NCI-H2081 (cell line): ENCODE data around the gene SAFB.
"Not testable (repeated sequence)": the region's sequence is repeated elsewhere in the genome, so short reads cannot be mapped to it uniquely, and the experiment has no call there.

Source experiments
- DNase-seq, 2 experiments: peaks; one replicate each; lab custom pipeline; 2025; lab: John Stamatoyannopoulos, UW

SAFB gene

DNA sequence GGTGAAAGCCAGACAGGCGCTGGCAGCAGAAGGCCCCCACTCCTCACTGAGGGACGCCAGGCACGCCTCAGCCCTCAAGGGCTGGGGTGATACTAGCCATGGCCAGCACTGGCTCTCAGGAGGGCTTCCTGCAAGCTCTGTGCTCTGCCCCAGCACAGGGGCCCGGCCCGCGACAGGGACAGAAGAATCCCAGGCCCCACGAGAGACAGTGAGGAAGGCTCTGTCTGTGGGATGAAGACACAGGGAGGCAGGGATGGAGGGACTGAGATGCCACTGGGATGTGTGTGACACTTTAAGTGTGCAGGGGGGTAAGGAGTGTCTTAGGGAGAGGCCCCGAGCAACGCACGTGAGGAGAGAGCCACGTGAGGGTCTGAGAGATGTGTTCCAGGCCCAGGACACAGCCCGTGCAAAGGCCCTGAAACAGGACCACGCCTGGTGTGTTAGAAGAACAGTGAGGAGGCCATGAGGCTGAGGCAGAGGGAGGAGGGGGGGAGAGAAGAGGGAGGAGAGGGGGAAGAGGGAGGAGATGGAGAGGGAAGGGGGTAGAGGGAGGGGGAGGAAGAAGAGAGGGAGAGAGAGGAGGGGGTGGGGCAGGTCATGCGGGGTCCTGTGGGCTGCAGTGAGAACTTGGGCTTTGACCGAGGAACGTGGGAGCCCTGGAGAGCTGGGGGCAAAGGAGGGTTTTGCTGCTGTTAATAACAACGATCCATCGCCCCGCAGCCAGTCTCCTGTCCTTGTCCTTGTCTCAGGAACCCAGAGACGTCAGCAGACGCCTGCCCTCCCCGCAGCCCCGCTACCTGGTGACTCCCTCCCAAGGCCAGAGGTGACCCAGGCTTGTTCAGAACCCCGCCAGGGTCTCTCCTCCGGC is 74.4 kb downstream of the SAFB start:
- DNase-seq: no peak

DNA sequence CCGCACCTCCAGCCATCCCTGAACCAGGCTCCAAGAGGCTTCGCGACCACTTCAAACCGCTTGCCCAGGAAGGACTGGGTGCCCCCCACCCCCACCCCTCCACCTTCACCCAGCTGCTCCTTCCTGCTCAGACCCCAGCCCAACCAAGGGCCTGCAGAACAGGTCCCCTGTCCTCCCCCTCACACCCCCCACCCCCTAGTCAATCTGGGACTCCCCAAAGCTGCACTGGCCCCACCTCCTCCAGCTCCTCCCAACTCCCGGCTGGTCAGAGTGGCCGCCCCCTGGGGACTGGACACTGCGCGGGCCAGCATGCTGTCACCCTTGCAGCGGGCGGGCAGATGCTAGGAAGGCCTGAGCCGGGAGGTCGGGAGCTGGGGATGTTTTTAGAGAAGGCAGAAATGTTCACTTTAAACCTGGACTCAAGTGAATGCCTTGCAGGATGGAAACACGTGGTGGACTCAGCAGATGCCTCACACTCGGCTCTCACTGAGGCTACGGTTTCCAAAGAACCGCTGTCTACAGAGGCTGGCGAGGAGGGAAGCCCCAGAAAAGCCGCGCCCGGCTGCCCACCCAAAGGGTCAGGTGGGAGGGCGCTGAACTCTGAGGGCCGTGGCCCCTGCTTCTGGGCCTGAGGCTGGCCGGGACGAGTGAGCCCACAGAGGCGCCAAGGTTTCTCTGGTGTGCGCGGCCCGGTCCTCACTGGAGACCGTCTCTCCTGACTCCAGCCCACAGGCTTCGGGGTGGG is 75.2 kb downstream of the SAFB start:
- no peak for DNase-seq

DNA sequence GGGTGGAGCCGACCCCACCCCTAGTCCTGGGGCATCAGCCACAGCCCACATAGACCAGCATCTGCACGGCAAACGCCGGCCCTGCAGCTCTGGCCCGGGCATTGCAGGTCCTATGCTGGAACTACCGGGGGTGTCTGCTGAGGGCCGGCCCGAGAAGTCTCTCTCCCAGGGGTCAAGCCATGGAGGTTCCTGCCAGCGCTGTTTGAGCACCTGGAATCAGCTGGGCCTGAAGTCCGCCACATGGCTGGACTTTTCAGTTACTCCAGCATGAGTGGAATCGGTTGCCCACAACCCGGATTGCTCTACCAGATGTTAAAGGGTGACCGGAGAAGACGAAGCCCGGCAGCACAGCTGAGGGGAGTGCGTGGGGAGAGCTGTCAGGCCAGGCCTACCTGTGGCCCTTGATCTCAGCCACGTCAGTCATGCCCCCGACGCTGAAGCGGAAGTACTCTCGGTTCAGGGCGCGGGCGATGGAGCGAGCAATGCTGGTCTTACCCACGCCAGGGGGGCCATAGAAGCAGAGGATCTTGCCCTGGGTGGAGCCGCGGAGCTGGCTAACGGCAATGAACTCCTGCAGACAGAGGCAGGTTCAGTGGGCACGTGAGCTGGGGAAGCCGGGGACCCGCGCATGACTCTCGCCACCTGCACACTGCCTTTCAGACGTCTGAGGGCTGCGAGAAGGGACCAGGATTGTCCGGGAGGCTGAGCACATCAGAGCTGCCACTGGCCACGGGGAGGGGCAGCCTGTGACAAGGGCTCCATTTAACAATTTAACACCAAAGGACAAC is 75.9 kb downstream of the SAFB start:
- no peak for DNase-seq

DNA sequence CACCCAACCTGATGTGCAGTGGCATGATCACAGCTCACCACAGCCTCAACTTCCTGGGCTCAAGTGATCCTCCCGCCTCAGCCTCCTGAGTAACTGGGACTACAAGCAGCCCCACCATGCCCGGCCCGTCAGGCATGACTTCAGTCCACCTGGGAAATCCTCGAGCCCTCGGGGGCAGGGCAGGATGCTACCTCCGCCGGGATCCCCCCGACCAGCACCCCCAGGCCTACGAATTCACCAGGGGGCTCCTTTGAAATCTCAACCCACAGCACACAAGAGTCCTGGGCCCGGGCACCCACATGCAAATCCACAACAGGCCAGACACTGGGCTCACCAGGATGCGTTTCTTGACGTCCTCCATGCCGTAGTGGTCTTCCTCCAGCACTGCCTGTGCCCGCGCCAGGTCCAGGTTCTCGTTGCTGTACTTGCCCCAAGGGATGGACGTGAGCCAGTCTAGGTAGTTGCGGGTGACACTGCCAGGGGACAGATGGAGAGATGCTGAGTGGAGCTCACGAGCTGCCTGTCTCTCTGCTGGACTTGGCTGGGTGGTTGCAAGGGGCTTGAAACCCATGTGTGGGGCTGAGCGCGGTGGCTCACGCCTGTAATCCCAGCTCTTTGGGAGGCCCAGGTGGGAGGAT is 77.7 kb downstream of the SAFB start:
- DNase-seq: no peak

DNA sequence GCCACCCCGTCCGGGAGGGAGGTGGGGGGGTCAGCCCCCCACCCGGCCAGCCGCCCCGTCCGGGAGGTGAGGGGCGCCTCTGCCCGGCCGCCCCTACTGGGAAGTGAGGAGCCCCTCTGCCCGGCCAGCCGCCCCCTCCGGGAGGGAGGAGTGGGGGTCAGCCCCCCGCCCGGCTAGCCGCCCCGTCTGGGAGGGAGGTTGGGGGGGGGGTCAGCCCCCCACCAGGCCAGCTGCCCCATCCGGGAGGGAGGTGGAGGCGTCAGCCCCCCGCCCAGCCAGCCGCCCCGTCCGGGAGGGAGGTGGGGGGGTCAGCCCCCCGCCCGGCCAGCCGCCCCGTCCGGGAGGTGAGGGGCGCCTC is 79.1 kb downstream of the SAFB start:
- DNase-seq: not testable (repeated sequence)

DNA sequence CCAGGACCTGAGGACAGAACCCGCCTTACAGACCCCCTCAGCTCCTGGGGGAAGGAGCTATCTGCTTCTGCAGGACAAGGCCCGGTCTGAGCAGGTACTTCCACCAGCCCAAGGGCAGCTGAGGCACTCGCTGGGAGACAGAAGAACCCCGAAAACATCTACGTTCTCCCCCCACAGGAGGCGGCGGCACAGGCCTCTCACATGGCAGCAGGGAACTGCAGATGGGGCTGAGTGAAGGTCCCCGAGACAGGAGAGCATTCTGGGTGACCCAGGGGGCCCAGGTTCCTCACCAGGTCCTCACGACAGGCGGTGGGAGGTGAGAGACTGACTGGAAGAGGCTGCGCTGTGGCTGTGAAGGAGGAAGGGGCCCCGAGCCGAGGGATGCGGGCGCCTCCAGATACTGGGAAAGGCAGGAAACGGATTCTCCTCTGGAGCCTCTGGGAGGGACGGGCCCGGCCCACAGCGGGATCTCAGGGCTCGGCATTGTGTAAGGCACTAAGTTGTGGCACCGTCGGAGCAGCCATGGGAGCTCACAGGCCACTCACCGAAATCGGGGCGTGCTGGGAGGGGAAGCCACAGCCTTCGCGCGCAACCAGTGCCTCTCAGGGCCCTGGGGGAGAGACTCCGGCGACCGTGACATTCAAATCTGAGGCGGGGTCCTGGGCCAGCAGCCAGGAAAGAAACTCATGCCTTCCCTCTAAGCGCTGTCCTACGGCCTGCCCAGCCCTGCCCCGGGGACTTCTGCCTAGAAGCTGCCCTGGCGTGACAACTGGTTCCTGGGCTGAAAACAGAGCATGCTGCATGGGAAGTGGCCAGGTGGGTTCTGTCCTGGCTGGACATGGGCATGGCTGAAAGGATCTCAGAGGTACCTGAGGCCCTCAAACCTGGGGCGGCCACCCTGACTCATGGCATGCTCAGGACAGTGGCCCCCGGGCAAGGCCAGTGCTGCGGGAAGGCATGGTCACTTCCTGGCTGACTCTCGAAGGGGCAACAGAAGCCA is 81.2 kb downstream of the SAFB start:
- no peak for DNase-seq

DNA sequence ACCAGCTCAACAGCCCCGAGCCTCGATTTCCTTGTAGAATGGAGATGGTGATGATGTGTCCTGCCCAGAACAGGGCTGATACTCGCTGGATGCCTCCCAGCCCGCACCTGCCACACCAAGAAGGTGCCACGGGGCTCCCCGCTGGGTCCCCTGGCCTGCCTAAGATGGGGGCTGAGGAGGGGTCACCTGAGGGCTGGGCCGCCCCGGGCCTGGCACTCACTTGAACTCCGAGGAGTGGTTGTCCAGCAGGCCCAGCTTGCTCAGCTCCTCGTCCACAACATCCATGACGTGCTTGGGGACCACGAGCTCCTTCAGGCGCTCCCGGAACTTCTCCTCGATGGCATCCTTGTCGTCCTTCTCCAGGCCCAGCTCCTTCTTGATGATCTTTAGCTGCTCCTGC is 82.7 kb downstream of the SAFB start:
- no peak for DNase-seq

DNA sequence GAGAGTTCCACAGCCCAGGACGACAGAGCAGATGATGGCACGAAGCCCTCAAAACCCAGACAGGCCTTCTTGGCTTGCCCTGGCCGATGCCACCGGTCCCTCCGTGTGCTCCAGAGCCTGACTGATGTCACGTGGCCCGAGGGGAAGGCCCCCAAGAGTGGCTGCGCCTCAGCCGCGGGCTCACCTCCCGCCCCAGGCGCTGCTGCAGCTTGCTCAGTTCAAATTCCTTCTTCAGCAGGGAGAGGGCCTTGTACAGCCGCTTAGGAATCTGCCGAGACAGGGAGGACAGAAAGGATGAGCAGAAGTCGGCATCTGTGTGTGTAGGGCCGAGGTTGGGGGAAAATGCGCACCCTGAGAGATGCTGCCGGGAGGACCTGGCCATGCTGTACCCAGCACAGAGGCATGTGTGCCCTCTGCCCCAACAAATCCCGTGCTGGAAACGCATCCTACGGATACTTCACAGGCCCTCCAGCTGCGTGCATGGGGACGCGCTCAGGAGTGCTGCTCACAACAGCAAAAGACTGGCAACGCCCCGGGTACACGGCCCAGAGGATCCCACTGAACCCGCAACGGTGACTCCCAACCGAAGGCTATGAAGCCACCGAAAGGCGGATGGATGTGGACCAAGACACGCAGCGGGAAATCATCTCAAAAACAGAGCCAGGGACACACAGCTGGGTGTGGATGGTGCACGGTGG is 84.1 kb downstream of the SAFB start:
- no peak for DNase-seq

DNA sequence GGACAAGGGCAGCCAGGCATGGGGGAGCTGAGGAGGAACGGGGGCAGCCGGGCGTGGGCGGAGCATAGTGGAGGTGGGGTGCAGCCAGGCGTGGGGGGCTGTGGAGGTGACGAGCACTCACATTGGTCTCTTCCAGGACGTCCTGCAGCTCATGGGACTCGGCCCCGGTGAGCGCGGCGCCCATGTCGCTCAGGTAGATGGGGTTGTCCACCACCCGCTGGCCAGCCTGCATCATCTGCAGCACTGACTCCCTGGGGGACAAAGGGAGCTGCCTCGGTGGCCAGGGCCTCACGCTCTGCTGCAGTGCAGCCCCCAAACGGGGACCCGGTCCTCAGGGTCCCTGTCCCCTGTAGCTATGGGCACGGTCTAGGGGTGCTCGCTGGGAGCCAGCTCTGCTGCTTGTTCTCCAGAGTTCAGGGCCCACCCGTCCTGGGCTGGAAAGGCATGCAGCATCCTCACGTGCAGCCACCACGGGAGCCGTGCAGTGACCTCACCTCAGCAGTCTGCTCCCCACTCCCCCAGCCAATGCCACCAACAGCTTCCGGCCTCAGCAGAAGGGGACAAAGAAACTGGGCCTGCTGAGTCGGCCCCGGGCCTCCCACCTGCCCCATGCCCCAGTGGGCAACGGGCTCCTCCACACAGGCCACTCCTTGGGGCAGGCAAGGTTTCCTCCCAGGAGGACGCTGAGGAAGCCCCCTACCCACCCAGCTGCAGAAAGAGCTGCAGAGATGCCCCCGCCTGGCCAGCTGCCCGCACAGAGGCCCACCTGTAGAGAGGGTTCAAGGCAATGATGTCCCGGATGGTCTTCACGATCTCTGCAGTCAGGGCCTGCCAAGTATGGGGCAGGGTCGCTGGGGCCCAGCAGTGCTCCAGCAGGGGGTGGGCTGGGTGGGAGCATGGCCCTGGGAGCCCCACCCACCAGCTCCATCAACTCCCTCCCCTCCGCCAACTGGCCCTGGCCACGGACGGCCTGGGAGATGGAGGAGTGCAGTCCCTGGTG is 85.0 kb downstream of the SAFB start:
- DNase-seq: no peak

DNA sequence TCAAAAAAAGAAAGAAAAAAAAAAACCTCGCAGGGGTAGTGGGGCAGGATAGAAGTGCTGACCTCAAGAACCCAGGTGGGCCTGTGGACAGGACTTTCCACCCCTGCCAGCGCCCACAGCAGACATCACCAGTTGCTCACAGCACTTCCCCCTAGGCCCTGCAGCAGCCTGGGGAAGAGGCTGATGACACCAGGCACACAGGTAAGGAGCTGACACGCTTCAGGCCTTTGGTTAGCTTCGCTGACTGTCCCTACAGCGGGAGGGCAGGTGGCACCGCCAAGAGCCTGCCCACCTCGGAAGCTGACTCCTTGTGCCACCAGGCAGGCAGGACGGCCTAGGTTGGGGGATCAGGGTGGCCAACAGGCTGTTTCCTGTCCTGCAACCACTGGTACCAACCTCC is 88.1 kb downstream of the SAFB start:
- no peak for DNase-seq

DNA sequence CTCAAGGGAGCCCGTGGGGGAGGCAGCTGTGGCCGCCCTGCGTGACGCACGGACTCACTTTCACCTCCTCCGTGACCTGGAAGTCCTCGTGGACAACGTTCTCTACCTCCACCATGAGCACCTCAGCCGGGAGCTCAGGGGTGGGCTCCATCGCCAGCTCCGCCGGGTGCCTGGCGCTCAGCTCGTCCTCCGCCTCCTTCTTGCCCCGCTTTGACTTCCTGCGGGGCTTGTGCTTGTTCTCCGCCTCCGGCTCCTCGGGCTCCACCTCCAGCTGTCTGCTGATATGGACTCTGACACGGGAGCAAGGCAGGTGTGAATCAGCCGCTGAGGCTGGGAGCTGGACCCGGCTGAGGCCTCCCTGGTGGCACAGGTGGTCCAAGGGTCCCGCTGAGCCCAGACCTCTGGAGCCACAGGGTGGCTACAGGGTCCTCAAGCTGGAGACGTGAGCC is 88.9 kb downstream of the SAFB start:
- no peak for DNase-seq

DNA sequence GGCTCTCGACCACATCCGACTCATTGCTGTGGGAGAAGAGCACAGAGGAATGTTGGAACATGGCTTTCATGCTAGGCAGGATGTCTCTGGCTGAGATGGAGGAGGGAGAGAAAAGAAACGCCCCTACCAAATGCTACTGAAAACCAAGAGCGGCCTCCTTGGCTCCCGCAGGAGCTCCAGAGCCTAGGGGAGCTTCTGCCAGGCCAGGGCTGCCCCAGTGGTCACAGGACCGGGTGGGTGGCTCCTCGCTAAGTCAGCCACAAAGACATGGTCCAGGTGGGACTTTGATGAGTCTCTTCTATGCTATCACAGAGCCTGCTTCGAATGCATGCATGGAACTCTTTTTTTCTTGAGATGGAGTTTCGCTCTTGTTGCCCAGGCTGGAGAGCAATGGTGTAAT is 90.3 kb downstream of the SAFB start:
- DNase-seq: no peak

DNA sequence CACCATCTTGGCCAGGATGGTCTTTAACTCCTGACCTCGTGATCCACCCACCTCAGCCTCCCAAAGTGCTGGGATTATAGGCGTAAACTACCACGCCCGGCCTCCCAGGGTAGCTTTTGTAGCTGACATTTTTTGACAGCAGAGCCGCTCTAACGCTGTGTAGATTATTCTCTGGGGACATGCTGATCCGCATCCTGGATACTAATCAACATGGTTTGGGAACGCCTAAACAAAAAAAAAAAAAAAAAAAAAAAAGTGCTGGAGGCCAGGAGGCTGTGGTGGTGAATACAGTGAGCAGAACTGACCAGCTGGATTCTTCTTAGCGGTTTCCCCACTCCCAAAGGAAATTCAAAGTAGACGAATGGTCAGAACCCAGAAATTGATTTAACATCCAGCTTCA is 91.9 kb downstream of the SAFB start:
- no peak for DNase-seq

DNA sequence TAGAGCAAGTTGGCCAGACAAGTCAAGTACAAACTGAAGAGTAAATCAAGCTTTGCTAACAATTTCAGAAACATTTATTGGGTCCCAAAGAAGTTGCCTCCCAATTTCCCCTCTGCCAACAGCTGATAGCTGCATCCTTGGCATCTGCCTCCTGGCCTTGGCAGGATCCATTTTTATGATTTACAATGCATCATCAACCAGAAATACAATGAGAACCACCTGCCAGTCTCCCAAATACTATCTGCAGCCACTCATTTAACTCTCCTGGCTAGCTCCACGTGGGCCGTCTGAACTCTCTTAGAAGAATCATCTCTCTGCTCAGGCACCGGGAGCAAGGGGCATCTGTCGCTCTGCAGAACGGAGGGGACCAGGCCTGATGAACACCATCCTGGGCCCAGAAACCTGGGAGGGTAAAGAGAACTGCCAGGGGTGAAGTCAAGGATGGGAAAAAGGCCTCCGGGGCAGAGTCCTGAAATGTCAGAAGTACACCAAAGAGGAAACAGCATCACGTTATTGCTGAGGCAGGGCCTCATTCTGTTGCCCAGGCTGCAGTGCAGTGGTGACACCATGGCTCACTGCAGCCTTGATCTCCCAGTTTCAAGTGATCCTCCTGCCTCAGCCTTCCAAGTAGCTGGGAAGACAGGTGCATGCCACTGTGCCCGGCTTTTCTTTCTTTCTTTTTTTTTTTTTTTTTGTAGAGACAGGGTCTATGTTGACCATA is 94.5 kb downstream of the SAFB start:
- no peak for DNase-seq
